Upper lobe of right lung (tissue), 1 donor: ENCODE data around the gene CHAC1. TPM values are rescaled to one million over a fixed set of nuclear protein-coding genes. Genes with fewer than 3 reads are reported as not detected.
A peak's percentile ranks its signal among the peaks of the same experiment; 100 is the strongest.

Experiments used
- ATAC-seq: fragments of 200-7000 bp; cut with Tn5 transposase; one replicate; pipeline ENCODE4 v1.9.1; 2020; ENCODE audit warnings: mild to moderate bottlenecking, moderate library complexity
- DNase-seq: peaks from one replicate; pipeline ENCODE4 v3.0.0-alpha.2; 2020
- H3K27ac ChIP-seq: fragments of 200-600 bp; one replicate; pipeline ENCODE4 v1.8.0; 2022
- H3K27me3 ChIP-seq: fragments of 200-600 bp; one replicate; pipeline ENCODE4 v1.8.0; 2022; ENCODE audit warnings: mild to moderate bottlenecking
- H3K36me3 ChIP-seq: fragments of 200-600 bp; one replicate; pipeline ENCODE4 v1.8.0; 2022
- H3K4me1 ChIP-seq: fragments of 200-600 bp; one replicate; pipeline ENCODE4 v1.8.0; 2022
- H3K4me3 ChIP-seq: fragments of 200-600 bp; one replicate; pipeline ENCODE4 v1.8.0; 2022; ENCODE audit warnings: mild to moderate bottlenecking
- H3K9me3 ChIP-seq: fragments of 200-600 bp; one replicate; pipeline ENCODE4 v1.8.0; 2022
- intact Hi-C: fragments of 100-400 bp; cut with DNase I; formaldehyde crosslinking; loops from one replicate; pipeline ENCODE4 v1.11.0; 2022
- total RNA-seq: library from RNA; stranded (reverse); fragmentation: NEBNext Ultra II Directional; extraction: Animal tissue kit (Norgen Biotek cat#: 25700); gene quantifications from one replicate; pipeline ENCODE4 v1.2.1, GENCODE V29; 2021
- TF ChIP-seq, protein P1 (sequence below): fragments of 200-600 bp; IDR thresholded peaks from one replicate; pipeline ENCODE4 v1.8.0; 2022; ENCODE audit warnings: antibody characterized with exemption
- donor health status: DM: no; HTN: yes; CAD: no; lungs with severe emphysema.

The CHAC1 gene
- total RNA-seq, 1 donor from 2014 or later = 4.4 TPM

GRCh38 chr15:40918146-40918798, 35.0 kb upstream of the CHAC1 start:
- Histone ChIP-seq H3K4me1 (peaks cover 15% of the 10 kb centered on the region), H3K27ac (peak overlapping the region; percentile 49), H3K27me3 (no peaks in the 10 kb centered on the region), H3K9me3 (no peaks in the 10 kb centered on the region), H3K36me3 (no peaks in the 10 kb centered on the region), H3K4me3 (no peak overlapping the region)
- ATAC-seq = peak; percentile 78
- TF ChIP-seq, protein P1, sequence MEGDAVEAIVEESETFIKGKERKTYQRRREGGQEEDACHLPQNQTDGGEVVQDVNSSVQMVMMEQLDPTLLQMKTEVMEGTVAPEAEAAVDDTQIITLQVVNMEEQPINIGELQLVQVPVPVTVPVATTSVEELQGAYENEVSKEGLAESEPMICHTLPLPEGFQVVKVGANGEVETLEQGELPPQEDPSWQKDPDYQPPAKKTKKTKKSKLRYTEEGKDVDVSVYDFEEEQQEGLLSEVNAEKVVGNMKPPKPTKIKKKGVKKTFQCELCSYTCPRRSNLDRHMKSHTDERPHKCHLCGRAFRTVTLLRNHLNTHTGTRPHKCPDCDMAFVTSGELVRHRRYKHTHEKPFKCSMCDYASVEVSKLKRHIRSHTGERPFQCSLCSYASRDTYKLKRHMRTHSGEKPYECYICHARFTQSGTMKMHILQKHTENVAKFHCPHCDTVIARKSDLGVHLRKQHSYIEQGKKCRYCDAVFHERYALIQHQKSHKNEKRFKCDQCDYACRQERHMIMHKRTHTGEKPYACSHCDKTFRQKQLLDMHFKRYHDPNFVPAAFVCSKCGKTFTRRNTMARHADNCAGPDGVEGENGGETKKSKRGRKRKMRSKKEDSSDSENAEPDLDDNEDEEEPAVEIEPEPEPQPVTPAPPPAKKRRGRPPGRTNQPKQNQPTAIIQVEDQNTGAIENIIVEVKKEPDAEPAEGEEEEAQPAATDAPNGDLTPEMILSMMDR = no peak
- no peak for DNase-seq
- intact Hi-C loops = no loop called here

DNA sequence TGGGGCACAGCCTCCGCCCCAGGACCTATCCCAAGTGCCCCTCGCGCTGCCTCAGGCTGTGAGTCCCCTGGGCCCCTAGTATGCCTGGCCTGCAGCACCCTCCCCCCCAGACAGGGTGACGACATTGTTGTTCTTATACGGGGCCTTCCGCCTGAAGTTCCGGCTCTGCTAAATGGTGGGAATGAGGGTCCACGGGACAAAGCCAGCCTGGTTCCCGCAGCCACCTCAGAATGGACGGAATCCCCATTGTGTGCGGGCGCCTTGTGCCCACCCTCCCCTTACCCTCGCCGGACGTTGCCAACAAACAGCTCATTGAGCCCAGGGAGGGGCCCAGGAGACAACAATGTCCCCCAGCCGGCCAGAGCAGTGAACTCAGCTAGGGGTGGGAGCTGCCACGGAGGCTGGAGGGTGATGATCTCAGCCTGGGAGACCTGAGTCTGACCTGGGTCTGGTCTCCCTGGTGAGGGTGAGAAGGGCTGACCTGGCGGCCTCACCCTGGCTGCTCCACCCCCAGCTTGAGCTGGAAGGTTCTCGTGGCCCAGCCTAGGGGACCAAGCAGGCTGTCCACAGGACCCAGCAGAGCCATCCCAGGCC, 34.4 kb upstream of the CHAC1 start:
- Histone ChIP-seq H3K4me1 (peaks cover 15% of the 10 kb centered on the region), H3K4me3 (no peak overlapping the region), H3K36me3 (no peaks in the 10 kb centered on the region), H3K27me3 (no peaks in the 10 kb centered on the region), H3K27ac (peak overlapping the region; percentile 49), H3K9me3 (no peaks in the 10 kb centered on the region)
- peak; percentile 40 for ATAC-seq
- TF ChIP-seq, protein P1 = no peak
- no peak for DNase-seq
- intact Hi-C loops = no loop called here

DNA sequence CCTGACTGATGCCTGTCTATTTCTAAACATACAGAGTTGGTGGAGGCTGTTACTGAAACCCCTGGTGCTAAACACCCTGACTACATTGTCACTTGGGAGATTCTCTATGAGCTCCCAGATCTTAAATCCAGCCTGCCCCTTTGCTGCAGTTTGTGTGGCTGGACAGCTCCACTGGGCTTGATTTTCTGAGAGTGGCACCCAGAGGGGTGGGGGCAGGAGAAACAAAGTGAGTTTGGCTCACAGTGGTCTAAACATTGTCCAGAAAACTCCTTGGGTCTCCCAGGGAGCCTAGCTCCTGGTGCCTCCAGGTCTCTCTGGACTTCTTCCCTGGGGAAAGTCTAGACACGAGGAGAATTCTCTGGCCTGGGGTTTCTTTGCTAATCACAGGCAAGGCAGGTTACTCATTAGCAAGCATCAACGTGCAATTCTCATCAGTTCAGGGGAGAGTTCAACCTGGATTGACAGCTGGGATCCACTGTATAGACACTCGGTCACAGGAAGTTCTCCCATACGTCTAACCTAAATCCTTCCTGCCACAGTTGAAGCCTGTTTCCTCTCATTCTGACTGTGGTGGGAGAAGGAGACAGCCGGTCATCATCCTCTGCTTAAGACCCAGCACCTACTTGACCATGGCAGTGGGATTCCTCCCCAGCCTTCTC, 31.2 kb upstream of the CHAC1 start:
- ATAC-seq (no peak), DNase-seq (no peak)
- H3K36me3 ChIP-seq = no peaks in the 10 kb centered on the region
- peaks cover 19% of the 10 kb centered on the region for H3K27me3 ChIP-seq
- no peak overlapping the region for H3K4me3 ChIP-seq
- H3K27ac ChIP-seq = no peak overlapping the region
- intact Hi-C loops = no loop called here
- H3K4me1 ChIP-seq = peaks cover 24% of the 10 kb centered on the region
- no peaks in the 10 kb centered on the region for H3K9me3 ChIP-seq
- TF ChIP-seq, protein P1 = no peak

DNA sequence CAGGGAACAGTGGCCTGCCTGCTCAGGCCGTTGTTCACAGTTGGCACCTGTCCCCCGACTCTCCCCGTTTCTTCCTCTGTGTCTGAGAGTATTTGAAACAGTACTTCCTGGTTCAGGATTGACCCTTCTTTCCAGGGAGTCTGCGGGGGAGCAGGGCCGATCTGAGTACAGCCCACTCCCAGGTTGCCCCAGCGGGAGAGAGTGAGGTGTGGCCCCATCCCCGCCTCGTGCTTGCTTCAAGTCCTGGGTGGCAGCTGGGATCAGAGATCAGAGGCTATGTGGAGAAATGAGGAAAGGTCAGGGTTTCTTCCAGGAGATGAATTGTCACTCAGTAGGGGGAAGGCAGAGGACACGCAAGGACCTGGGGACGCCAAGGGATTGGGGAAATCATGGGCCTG, 30.7 kb upstream of the CHAC1 start:
- no peak overlapping the region for H3K4me3 ChIP-seq
- intact Hi-C loops = no loop called here
- ATAC-seq = no peak

DNA sequence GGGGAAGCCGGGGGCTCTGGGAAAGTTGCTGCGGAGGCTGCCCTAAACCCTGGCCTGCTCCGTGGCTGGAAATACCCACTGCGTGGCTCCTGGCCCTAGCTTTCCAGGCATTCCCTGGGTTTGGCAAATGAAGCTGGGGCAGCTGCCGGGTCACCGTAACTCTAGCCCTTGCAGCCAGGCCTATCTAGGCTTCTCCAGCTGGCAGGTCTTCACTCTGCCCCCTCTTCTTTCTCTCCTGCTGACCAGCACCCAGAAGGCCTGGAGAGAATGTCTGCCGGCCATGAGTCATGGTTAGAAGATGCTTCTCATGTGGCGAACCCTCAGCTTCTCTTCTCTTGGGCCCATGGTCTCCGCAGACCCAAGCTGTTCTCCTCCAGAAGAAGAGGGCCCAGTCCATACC, 29.7 kb upstream of the CHAC1 start:
- peaks cover 27% of the 10 kb centered on the region for H3K4me1 ChIP-seq
- peaks cover 33% of the 10 kb centered on the region for H3K27me3 ChIP-seq
- no peak overlapping the region for H3K4me3 ChIP-seq
- ATAC-seq (no peak), DNase-seq (no peak)
- TF ChIP-seq, protein P1 = no peak
- intact Hi-C loops = no loop called here
- H3K36me3 ChIP-seq = no peaks in the 10 kb centered on the region
- no peak overlapping the region for H3K27ac ChIP-seq
- H3K9me3 ChIP-seq = no peaks in the 10 kb centered on the region

More for the DNA sequence above, 30.7 kb upstream of the CHAC1 start:
- TF ChIP-seq, protein P1 = no peak
- no peaks in the 10 kb centered on the region for H3K36me3 ChIP-seq
- H3K4me1 ChIP-seq = peaks cover 27% of the 10 kb centered on the region
- no peak overlapping the region for H3K27ac ChIP-seq
- no peaks in the 10 kb centered on the region for H3K9me3 ChIP-seq
- no peak for DNase-seq
- peaks cover 24% of the 10 kb centered on the region for H3K27me3 ChIP-seq
